Left renal cortex interstitium (tissue), 4 donors: ENCODE measurements around the gene ABCD2. TPM values are rescaled to one million over a fixed set of nuclear protein-coding genes. Genes with fewer than 3 reads are reported as not detected.
"Not testable (repeated sequence)": the region's sequence is repeated elsewhere in the genome, so short reads cannot be mapped to it uniquely, and the experiment has no call there.

ENCODE experiments used
- DNase-seq, 4 donors: peaks; one replicate each; pipeline ENCODE4 v3.0.0-alpha.2; 2013; ENCODE audit warnings: low read depth in 4 of 4, low spot score in 2 of 4, missing footprints in 1 of 4
- polyA plus RNA-seq, 4 donors: library from polyadenylated mRNA; unstranded; fragments of 120-200 nt; gene quantifications; one replicate each; pipeline ENCODE4 v1.2.1, GENCODE V29; 2013; ENCODE audit not compliant: insufficient read length in 4 of 4

ABCD2 gene
- polyA plus RNA-seq = under 1 TPM in 3 of 4 donors, not detected in 1; 0.05 to 0.08 (median 0.06) TPM

- peak; percentile 44 to 72 (median 68) for DNase-seq
Observed at GRCh38 chr12:39619660-39620433, at the start of gene ABCD2. Gene ABCD2, minus strand, starts transcription at chr12:39619803. Its CDS starts 188 bp downstream, at chr12:39619615.

- no peak for DNase-seq
Observed at GRCh38 chr12:39660101-39660500, 40.5 kb upstream of the ABCD2 start.

GRCh38 chr12:39647383-39647782, 27.8 kb upstream of the ABCD2 start:
- DNase-seq = no peak

GRCh38 chr12:39646963-39647362, 27.4 kb upstream of the ABCD2 start:
- no peak for DNase-seq

GRCh38 chr12:39643052-39643451, 23.4 kb upstream of the ABCD2 start:
- DNase-seq = no peak

GRCh38 chr12:39638840-39639239, 19.2 kb upstream of the ABCD2 start:
- DNase-seq = no peak

GRCh38 chr12:39638178-39638577, 18.6 kb upstream of the ABCD2 start:
- DNase-seq = no peak

GRCh38 chr12:39632670-39633069, 13.1 kb upstream of the ABCD2 start:
- no peak for DNase-seq

GRCh38 chr12:39628836-39629235, 9.2 kb upstream of the ABCD2 start:
- DNase-seq = no peak

- DNase-seq = no peak
Observed at GRCh38 chr12:39627914-39628313, 8.3 kb upstream of the ABCD2 start.

GRCh38 chr12:39626033-39626814, 6.6 kb upstream of the ABCD2 start:
- no peak for DNase-seq

GRCh38 chr12:39623919-39624318, 4.3 kb upstream of the ABCD2 start:
- no peak for DNase-seq

GRCh38 chr12:39623160-39623559, 3.6 kb upstream of the ABCD2 start:
- not testable (repeated sequence) for DNase-seq

GRCh38 chr12:39622306-39622705, 2.7 kb upstream of the ABCD2 start:
- DNase-seq = no peak

GRCh38 chr12:39621670-39622069, 2.1 kb upstream of the ABCD2 start:
- no peak for DNase-seq

- no peak for DNase-seq
Observed at GRCh38 chr12:39620659-39621658, 1.4 kb upstream of the ABCD2 start.

- DNase-seq = peak in 2 of 4 donors; percentile 20 to 31
Observed at GRCh38 chr12:39619316-39619659, 315 bp downstream of the ABCD2 start.

- DNase-seq = no peak
Observed at GRCh38 chr12:39618701-39619100, 902 bp downstream of the ABCD2 start.

- no peak for DNase-seq
Observed at GRCh38 chr12:39617887-39618286, 1.7 kb downstream of the ABCD2 start.

GRCh38 chr12:39616666-39617065, 2.9 kb downstream of the ABCD2 start:
- no peak for DNase-seq

GRCh38 chr12:39616251-39616650, 3.4 kb downstream of the ABCD2 start:
- DNase-seq = no peak
